ENCODE measurements around the gene A1BG. TPM values are rescaled to one million over a fixed set of nuclear protein-coding genes. Genes with fewer than 3 reads are reported as not detected.

A1BG gene
- total and polyA plus RNA-seq, 10 donors = 10.8 to 76.5 (median 34.6) TPM

GRCh38 chr19:58296104-58296503 is 57.2 kb downstream of the A1BG start:
- Histone ChIP-seq H3K9me3 (peaks cover 2 to 97% (median 58%) of the 10 kb centered on the region in 8 donors), H3K36me3 (peaks cover 10 to 100% (median 52%) of the 10 kb centered on the region in 6 donors), H3K4me3 (no peak overlapping the region), H3K4me1 (peaks cover 0 to 4% (median 0%) of the 10 kb centered on the region in 6 donors), H3K27me3 (replicated peaks in 1 of 7) (no peaks in the 10 kb centered on the region), H3K27ac (no peak overlapping the region)
- WGBS, 5 donors = 83 to 93% (median 87%) methylated on average over 7 of the region's 7 CpGs
- intact Hi-C loops (cut with DNase I; ENCODE audit: low total_unique reads) = no loop called here
- no peak for DNase-seq
- no peak for TF ChIP-seq CTCF (IDR thresholded peaks at IDR 0.05 in 8 of 11, conservative IDR thresholded peaks at IDR 0.05 in 3 of 11)
- TF ChIP-seq POLR2AphosphoS5 (IDR thresholded peaks at IDR 0.05) = no peak
- TF ChIP-seq POLR2A (IDR thresholded peaks at IDR 0.05) = no peak

Small RNA genes lying within 50 kb of the gene (microRNA-seq; reads per million reads assigned to microRNA genes)
- gene MIR4754 (0.28 to 1.8 (median 1.1) reads per million in 3 donors), gene MIR6806 (0 reads per million in 3 donors)

Small RNA genes lying within 50 kb of the gene (small RNA-seq; reads per million reads assigned to genes)
- gene MIR4754 = 0 reads per million in 4 donors
- 0 to 0.23 (median 0) reads per million in 4 donors for gene MIR6806
- gene RNA5SP473 = 0.35 to 0.75 (median 0.52) reads per million in 4 donors

Other genes starting within 250 kb of the A1BG start
- 10 to 100 TPM in 4 of 7 donors, 1 to 10 TPM in 3; 8.6 to 13.4 (median 10.4) TPM for gene ZNF329, start 202.7 kb downstream of the A1BG start, total RNA-seq
- 1 to 10 TPM; 3.8 to 6.1 (median 3.8) TPM for gene ZNF329, start 202.7 kb downstream of the A1BG start, polyA plus RNA-seq
- gene ZNF274, start 170.4 kb downstream of the A1BG start, total RNA-seq = 10 to 100 TPM; 32.5 to 53.4 (median 36.9) TPM
- 10 to 100 TPM; 17.5 to 19.5 (median 18.4) TPM for gene ZNF274, start 170.4 kb downstream of the A1BG start, polyA plus RNA-seq
- 10 to 100 TPM; 31.4 to 58.5 (median 39.0) TPM for gene ZNF544, start 124.6 kb downstream of the A1BG start, total RNA-seq
- gene ZNF544, start 124.6 kb downstream of the A1BG start, polyA plus RNA-seq = 10 to 100 TPM; 12.5 to 24.8 (median 20.2) TPM
- 10 to 100 TPM in 2 of 7 donors, 1 to 10 TPM in 5; 6.6 to 10.7 (median 8.5) TPM for gene ZNF8, start 74.5 kb downstream of the A1BG start, total RNA-seq
- gene ZNF8, start 74.5 kb downstream of the A1BG start, polyA plus RNA-seq = 1 to 10 TPM in 1 of 3 donors, under 1 TPM in 2; 0.91 to 1.8 (median 0.91) TPM
- 10 to 100 TPM; 35.0 to 62.5 (median 44.7) TPM for gene ERVK3-1, start 48.1 kb downstream of the A1BG start, total RNA-seq
- gene ERVK3-1, start 48.1 kb downstream of the A1BG start, polyA plus RNA-seq = 10 to 100 TPM; 34.0 to 48.8 (median 39.1) TPM
- gene ZSCAN22, start 26.5 kb downstream of the A1BG start, total RNA-seq = 1 to 10 TPM; 2.7 to 3.9 (median 3.0) TPM
- gene ZSCAN22, start 26.5 kb downstream of the A1BG start, polyA plus RNA-seq = under 1 TPM; 0.48 to 0.86 (median 0.55) TPM
- 1 to 10 TPM in 5 of 7 donors, under 1 TPM in 2; 0.44 to 3.0 (median 1.3) TPM for gene ZNF497, start 9.3 kb upstream of the A1BG start, total RNA-seq
- under 1 TPM; 0.59 to 0.74 (median 0.61) TPM for gene ZNF497, start 9.3 kb upstream of the A1BG start, polyA plus RNA-seq
- 1 to 10 TPM; 2.2 to 6.1 (median 3.2) TPM for gene ZNF837, start 27.5 kb upstream of the A1BG start, total RNA-seq
- gene ZNF837, start 27.5 kb upstream of the A1BG start, polyA plus RNA-seq = 1 to 10 TPM; 3.2 to 4.4 (median 3.2) TPM
- gene RPS5, start 33.8 kb upstream of the A1BG start, total RNA-seq = 1,000 to 10,000 TPM in 4 of 7 donors, 100 to 1,000 TPM in 3; 712 to 1,400 (median 1,083) TPM
- gene RPS5, start 33.8 kb upstream of the A1BG start, polyA plus RNA-seq = 1,000 to 10,000 TPM; 1,850 to 2,466 (median 2,373) TPM
- not detected for gene RNF225, start 42.2 kb upstream of the A1BG start, total RNA-seq
- not detected for gene RNF225, start 42.2 kb upstream of the A1BG start, polyA plus RNA-seq
- 10 to 100 TPM in 3 of 7 donors, 1 to 10 TPM in 4; 6.7 to 11.2 (median 9.4) TPM for gene ZNF584, start 55.2 kb upstream of the A1BG start, total RNA-seq
- 1 to 10 TPM; 2.3 to 3.4 (median 2.5) TPM for gene ZNF584, start 55.2 kb upstream of the A1BG start, polyA plus RNA-seq
- gene ZNF132, start 86.7 kb upstream of the A1BG start, total RNA-seq = 10 to 100 TPM in 2 of 7 donors, 1 to 10 TPM in 5; 4.2 to 10.9 (median 6.6) TPM
- 1 to 10 TPM in 2 of 3 donors, under 1 TPM in 1; 0.96 to 1.1 (median 1.0) TPM for gene ZNF132, start 86.7 kb upstream of the A1BG start, polyA plus RNA-seq
- gene ZNF324B, start 98.1 kb upstream of the A1BG start, total RNA-seq = 10 to 100 TPM in 2 of 7 donors, 1 to 10 TPM in 5; 7.3 to 12.5 (median 8.3) TPM
- 1 to 10 TPM in 2 of 3 donors, under 1 TPM in 1; 0.98 to 3.3 (median 1.5) TPM for gene ZNF324B, start 98.1 kb upstream of the A1BG start, polyA plus RNA-seq
- 10 to 100 TPM; 11.0 to 19.8 (median 14.2) TPM for gene ZNF324, start 113.6 kb upstream of the A1BG start, total RNA-seq
- gene ZNF324, start 113.6 kb upstream of the A1BG start, polyA plus RNA-seq = 1 to 10 TPM; 1.5 to 4.6 (median 2.1) TPM
- 10 to 100 TPM in 6 of 7 donors, 1 to 10 TPM in 1; 9.8 to 18.8 (median 11.3) TPM for gene ZNF446, start 122.9 kb upstream of the A1BG start, total RNA-seq
- gene ZNF446, start 122.9 kb upstream of the A1BG start, polyA plus RNA-seq = 10 to 100 TPM in 2 of 3 donors, 1 to 10 TPM in 1; 7.1 to 13.2 (median 12.6) TPM
- gene SLC27A5, start 158.5 kb upstream of the A1BG start, total RNA-seq = 10 to 100 TPM in 1 of 7 donors, 1 to 10 TPM in 6; 6.0 to 12.3 (median 7.2) TPM
- gene SLC27A5, start 158.5 kb upstream of the A1BG start, polyA plus RNA-seq = 10 to 100 TPM; 14.0 to 26.8 (median 14.9) TPM
- gene ZBTB45, start 166.3 kb upstream of the A1BG start, total RNA-seq = 10 to 100 TPM; 11.1 to 16.0 (median 13.0) TPM
- gene ZBTB45, start 166.3 kb upstream of the A1BG start, polyA plus RNA-seq = 1 to 10 TPM; 4.0 to 8.8 (median 4.4) TPM
- gene TRIM28, start 190.6 kb upstream of the A1BG start, total RNA-seq = 100 to 1,000 TPM; 216 to 294 (median 232) TPM
- gene TRIM28, start 190.6 kb upstream of the A1BG start, polyA plus RNA-seq = 100 to 1,000 TPM; 181 to 233 (median 183) TPM
- 100 to 1,000 TPM in 3 of 7 donors, 10 to 100 TPM in 4; 79.9 to 115 (median 89.9) TPM for gene CHMP2A, start 201.6 kb upstream of the A1BG start, total RNA-seq
- 100 to 1,000 TPM; 112 to 124 (median 121) TPM for gene CHMP2A, start 201.6 kb upstream of the A1BG start, polyA plus RNA-seq
- gene UBE2M, start 205.1 kb upstream of the A1BG start, total RNA-seq = 10 to 100 TPM; 19.1 to 66.9 (median 44.0) TPM
- 10 to 100 TPM; 33.2 to 47.3 (median 36.9) TPM for gene UBE2M, start 205.1 kb upstream of the A1BG start, polyA plus RNA-seq
- gene MZF1, start 219.8 kb upstream of the A1BG start, total RNA-seq = 10 to 100 TPM; 27.7 to 41.6 (median 35.7) TPM
- 10 to 100 TPM; 13.2 to 23.0 (median 20.6) TPM for gene MZF1, start 219.8 kb upstream of the A1BG start, polyA plus RNA-seq

All from spleen (tissue), 11 donors.